Neutrophil (primary cell): ENCODE results near the gene CENPK.

ENCODE experiments used
- H3K27ac ChIP-seq: fragments of 200-600 bp; sonication (generic); 2 replicates; pipeline ENCODE4 v1.5.1; 2016; ENCODE audit warnings: mild to moderate bottlenecking, moderate library complexity
- H3K27me3 ChIP-seq: fragments of 200-600 bp; sonication (generic); 2 replicates; pipeline ENCODE4 v1.6.0; 2016; ENCODE audit warnings: mild to moderate bottlenecking
- H3K36me3 ChIP-seq: fragments of 200-600 bp; sonication (generic); 2 replicates; pipeline ENCODE4 v1.5.1; 2017
- H3K4me1 ChIP-seq, 2 experiments: fragments of 200-600 bp in 1 of 2; sonication (generic) in 1 of 2; 1 replicate in 1 of 2; 2 replicates in 1 of 2; pipeline versions ENCODE4 v1.5.1 to v1.6.1; 2013 to 2016; ENCODE audit warnings: low read depth in 1 of 2, low read length in 1 of 2, mild to moderate bottlenecking in 1 of 2, moderate library complexity in 1 of 2; ENCODE audit not compliant: control insufficient read depth in 1 of 2, insufficient read depth in 1 of 2
- H3K4me3 ChIP-seq, 2 experiments: fragments of 200-600 bp in 1 of 2; sonication (generic) in 1 of 2; 1 replicate in 1 of 2; 2 replicates in 1 of 2; pipeline ENCODE4 v1.5.1; 2013 to 2016; ENCODE audit warnings: low read depth in 1 of 2, low read length in 1 of 2, mild to moderate bottlenecking in 1 of 2, moderate library complexity in 1 of 2
- H3K9me3 ChIP-seq: fragments of 200-600 bp; sonication (generic); 2 replicates; pipeline ENCODE4 v1.5.1; 2016
- TF ChIP-seq, protein P1 (sequence below): fragments of 200-600 bp; sonication (generic); IDR thresholded peaks from 2 replicates; pipeline ENCODE4 v1.5.1; 2016; ENCODE audit warnings: antibody characterized with exemption

Gene CENPK

DNA sequence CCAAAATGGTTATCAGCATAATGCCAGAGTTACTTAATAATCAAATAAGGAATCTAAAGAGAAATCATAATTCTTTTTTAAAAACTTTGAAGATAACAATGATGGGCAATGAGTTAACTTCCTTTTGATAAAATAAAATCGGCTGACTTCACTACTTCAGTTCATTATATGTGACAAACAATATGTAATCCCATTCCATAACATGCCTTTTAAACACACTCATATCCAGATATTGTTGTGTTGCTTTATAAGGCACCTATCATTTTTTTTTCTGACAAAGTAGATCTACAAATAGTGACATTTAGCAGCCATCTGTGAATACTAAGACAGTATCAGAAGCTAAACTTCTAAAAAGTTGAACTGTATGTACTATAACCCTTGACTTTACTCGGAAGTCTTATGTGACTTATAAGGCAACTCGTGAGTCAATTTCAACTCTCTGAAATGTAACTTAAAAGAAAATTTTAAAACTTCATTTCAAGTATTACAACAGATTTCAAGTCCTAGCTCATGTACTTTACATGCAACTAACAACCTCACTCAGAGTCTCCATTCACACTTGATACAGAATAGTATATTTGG is 88.7 kb downstream of the CENPK start:
- peaks cover 14% of the 10 kb centered on the region for H3K27me3 ChIP-seq
- TF ChIP-seq, protein P1, sequence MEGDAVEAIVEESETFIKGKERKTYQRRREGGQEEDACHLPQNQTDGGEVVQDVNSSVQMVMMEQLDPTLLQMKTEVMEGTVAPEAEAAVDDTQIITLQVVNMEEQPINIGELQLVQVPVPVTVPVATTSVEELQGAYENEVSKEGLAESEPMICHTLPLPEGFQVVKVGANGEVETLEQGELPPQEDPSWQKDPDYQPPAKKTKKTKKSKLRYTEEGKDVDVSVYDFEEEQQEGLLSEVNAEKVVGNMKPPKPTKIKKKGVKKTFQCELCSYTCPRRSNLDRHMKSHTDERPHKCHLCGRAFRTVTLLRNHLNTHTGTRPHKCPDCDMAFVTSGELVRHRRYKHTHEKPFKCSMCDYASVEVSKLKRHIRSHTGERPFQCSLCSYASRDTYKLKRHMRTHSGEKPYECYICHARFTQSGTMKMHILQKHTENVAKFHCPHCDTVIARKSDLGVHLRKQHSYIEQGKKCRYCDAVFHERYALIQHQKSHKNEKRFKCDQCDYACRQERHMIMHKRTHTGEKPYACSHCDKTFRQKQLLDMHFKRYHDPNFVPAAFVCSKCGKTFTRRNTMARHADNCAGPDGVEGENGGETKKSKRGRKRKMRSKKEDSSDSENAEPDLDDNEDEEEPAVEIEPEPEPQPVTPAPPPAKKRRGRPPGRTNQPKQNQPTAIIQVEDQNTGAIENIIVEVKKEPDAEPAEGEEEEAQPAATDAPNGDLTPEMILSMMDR = no peak
- H3K9me3 ChIP-seq = no peaks in the 10 kb centered on the region
- no peak overlapping the region for H3K27ac ChIP-seq
- H3K4me1 ChIP-seq = no peaks in the 10 kb centered on the region
- no peak overlapping the region for H3K4me3 ChIP-seq
- H3K36me3 ChIP-seq = no peaks in the 10 kb centered on the region

DNA sequence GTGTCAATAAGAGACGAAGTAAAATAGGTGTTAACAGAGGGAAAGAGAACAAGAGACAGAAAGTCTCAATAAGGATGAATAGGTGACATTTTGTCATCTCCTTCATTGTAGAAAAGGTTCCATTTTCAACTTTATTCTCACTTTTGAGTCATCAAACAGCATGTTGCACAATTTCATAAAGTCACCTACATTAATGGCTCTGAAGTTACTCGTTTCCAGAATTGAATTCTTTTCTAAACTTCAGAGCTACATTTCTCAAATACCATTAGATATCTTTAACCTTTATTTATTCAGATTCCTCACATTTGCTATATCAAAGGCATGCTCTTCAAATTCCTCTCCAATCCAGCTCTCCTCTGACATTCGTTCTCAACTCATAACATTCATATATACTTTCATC is 94.3 kb downstream of the CENPK start:
- Histone ChIP-seq H3K36me3 (no peaks in the 10 kb centered on the region), H3K4me3 (no peak overlapping the region), H3K9me3 (no peaks in the 10 kb centered on the region), H3K27ac (no peak overlapping the region), H3K4me1 (no peaks in the 10 kb centered on the region), H3K27me3 (no peaks in the 10 kb centered on the region)
- TF ChIP-seq, protein P1 = no peak
